Neuron (in vitro differentiated cells): ENCODE measurements around the gene BRAT1.

Source experiments
- H2AFZ ChIP-seq: one replicate; pipeline ENCODE4 v1.6.1; 2013; ENCODE audit warnings: low read depth, mild to moderate bottlenecking, inconsistent platforms, low read length, moderate library complexity
- H3K27me3 ChIP-seq: one replicate; pipeline ENCODE4 v1.6.1; 2013; ENCODE audit warnings: low read length; ENCODE audit not compliant: insufficient read depth
- H3K36me3 ChIP-seq: one replicate; pipeline ENCODE4 v1.6.1; 2013; ENCODE audit warnings: low read length; ENCODE audit not compliant: insufficient read depth
- H3K4me1 ChIP-seq: one replicate; pipeline ENCODE4 v1.6.1; 2013; ENCODE audit warnings: low read length; ENCODE audit not compliant: insufficient read depth
- H3K4me3 ChIP-seq: 2 replicates; pipeline ENCODE4 v1.5.1; 2013; ENCODE audit warnings: mild to moderate bottlenecking, low read length, moderate library complexity
- H3K9me3 ChIP-seq: one replicate; pipeline ENCODE4 v1.6.1; 2013; ENCODE audit warnings: low read length

The BRAT1 gene

DNA sequence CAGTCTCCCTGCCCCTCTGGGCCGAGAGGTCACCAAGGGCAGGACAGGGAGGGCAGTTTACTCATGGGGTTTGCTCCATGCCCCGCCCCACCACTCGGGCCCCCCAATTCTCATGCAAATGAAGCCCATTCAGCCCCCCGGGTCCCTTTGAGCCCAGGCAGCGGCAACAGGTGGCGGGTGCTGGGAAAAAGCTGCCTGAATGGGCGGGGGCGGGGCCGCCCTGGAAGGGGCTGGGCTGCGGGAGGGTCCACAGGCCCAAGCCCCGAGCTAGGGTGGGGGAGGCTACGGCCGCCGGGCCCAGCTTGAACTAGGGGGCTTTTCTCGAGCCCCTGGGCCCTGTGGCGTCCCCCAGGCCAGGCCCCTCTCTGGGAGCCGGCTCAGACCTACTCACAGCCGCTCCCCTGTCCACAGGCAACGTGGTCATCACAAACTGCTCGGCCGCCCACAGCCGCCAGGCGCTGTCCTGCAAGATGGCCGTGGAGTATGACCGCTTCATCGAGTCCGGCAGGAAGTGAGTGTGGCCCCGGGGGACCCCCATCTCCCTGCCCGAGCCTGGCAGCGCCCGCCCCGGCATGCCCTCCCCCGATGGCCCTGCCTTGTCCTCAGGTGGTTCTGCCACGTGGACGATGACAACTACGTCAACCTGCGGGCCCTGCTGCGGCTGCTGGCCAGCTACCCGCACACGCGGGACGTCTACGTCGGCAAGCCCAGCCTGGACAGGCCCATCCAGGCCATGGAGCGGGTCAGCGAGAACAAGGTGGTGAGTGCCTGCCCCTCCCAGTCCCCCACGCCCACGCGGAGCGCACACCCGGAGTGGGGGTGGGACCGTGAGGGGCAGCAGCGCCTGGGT is 30.3 kb downstream of the BRAT1 start:
- Histone ChIP-seq H3K36me3 (peaks cover 42% of the 10 kb centered on the region), H3K4me3 (no peak overlapping the region), H3K4me1 (peaks cover 78% of the 10 kb centered on the region), H3K9me3 (no peaks in the 10 kb centered on the region), H2AFZ (no peak overlapping the region), H3K27me3 (no peaks in the 10 kb centered on the region)

DNA sequence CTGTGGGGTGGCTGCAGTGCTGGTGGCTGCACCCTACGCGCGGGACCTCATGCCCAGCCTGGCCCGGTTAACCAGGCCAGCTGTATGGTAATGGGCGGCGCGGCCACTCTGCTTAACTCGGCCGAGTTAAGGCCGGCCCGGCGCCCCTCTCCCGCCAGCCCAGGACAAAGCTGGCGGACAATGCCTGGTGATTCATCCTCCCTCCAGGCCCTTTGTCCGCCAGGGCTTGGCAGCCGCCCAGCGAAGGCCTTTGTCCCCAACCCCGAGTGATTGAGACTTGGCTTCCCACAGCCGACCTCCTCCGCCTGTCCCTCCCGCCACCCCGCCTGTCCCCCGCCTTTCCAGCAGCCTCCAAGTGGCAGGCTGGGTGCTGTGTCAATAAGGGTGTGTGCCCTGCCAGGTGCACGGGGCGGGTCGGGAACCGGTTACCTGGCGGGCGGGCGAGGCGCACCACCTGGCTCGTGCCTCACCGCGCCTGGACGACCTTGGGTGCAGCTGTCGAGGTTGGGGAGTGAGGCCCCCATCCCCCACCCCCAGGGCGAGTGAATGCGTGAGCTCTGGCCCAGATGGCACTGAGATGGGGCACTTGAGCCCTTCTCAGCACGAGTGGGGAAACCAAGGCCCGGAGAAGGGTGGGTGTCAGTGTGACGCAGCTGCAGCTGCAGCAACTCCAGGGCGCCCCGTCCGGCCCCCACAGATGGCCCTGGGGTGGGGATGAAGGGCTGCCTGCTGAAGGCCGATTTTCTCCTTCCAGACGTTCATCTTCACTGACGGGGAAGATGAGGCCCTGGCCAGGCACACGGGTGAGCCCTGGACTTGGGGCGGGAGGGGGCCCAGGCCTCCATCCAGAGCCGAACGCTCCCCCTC is 31.1 kb downstream of the BRAT1 start:
- Histone ChIP-seq H3K4me1 (peaks cover 74% of the 10 kb centered on the region), H2AFZ (no peak overlapping the region), H3K9me3 (no peaks in the 10 kb centered on the region), H3K4me3 (peak overlapping the region; percentile 37), H3K36me3 (peaks cover 38% of the 10 kb centered on the region), H3K27me3 (no peaks in the 10 kb centered on the region)

DNA sequence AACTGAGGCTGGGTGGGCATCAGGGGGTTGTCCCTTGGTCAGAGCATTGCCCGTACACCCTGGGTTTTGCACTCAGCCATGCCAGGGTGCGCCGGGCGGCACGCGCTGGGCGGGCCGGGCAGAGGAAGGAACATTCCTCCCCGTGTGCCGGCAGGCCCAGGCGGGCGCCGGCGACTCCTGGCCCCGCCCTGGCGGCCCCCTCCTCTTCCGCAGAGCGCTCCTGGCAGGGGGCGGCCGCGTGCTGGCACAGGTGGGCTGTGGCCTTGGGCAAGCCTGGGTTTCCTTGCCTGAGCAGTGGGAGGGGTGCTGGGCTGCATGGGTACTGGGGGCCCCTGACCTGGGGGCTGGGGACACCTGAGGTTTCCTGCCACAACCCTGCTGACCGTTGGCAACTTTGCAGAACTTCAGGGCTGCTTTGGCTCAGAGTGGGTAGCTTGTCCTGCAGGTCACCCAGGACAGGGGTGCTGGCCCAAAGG is 31.8 kb downstream of the BRAT1 start:
- Histone ChIP-seq H3K9me3 (no peaks in the 10 kb centered on the region), H3K36me3 (peaks cover 33% of the 10 kb centered on the region), H3K4me1 (peaks cover 74% of the 10 kb centered on the region), H2AFZ (no peak overlapping the region), H3K27me3 (no peaks in the 10 kb centered on the region), H3K4me3 (peak overlapping the region; percentile 37)

DNA sequence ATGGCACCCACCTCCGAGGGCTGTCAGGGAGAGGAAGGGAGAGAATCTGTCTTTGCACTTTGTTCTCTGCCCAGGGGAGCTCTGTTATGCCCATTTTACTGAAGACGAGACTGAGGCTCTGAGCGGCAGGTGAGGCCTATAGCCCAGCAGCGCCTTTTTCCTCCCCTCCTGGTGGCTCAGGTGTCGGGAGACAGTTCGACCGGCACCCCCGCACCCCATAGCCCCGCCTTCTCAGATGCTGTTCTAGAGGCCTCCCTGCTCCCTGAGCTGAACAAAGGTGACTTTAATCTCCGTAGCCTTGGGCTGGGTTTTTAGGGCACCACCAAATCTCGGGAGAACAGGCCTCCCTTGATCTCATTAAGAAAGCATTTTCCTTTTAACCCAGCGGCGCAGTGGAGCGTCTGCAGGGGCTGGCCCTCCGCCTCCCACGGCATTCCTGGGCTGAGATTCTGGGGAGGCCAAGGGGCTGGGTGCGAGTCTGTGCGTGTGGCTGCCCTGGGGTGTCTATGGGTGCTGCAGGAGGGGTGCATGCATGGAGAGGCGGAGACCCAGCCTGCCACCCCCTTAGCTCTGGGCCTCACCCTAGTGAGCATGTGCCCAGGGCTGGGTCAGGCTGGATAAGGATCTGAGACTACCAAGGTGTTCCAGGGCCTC is 32.4 kb downstream of the BRAT1 start:
- Histone ChIP-seq H3K9me3 (no peaks in the 10 kb centered on the region), H3K4me1 (peaks cover 74% of the 10 kb centered on the region), H2AFZ (no peak overlapping the region), H3K36me3 (peaks cover 28% of the 10 kb centered on the region), H3K27me3 (no peaks in the 10 kb centered on the region), H3K4me3 (peak overlapping the region; percentile 37)

DNA sequence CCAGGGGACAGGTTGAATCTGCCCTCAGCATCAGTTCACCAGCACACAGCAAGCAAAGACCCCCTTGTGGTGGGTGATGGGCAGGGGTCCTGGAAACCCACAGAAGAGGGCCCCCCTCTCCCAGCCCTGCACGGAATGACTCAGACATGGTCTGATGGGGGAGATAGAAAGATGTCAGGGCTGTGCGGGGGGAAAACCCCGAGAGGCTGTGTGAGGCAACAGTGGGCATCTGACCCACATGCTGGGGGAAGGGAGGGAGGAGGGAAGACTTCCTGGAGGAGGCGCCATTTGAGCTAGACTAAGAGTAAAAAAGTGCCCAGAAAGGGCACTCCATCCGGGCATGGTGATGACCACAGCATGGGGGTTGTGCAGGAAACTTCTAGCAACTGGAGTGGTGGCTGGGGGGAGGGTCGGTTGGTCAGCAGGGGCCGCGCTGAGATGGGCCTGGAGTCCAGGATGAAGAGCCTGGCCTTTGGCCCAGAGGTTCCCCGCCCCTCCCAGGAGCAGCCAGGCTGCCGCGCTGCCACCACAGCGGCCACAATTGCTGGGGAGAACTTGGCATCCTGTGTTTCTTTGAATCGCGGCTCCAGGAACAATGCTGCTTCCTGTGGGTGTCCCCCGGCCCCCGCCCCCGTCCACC is 33.3 kb downstream of the BRAT1 start:
- Histone ChIP-seq H3K9me3 (no peaks in the 10 kb centered on the region), H3K4me3 (peak overlapping the region; percentile 70), H3K4me1 (peaks cover 74% of the 10 kb centered on the region)

DNA sequence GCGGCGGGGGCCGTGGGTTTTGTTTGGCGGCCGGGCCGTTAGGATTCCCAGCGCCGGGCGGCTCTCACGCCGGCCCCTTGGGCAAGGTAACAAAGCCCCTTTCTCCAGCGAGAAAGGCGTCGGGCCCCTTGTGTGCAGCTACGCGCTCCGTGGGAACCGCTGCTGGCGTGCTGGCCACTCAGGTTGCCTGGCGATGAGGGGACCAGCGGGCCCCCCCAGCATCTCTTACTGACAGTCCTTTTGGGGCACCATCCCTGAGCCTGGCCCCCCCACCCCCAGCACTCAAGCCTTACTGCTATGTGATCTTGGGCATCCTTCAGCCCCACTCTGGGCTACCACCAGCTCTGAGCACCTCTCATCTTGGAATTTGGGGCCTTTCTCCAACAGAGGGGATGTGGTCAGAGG is 34.0 kb downstream of the BRAT1 start:
- no peak overlapping the region for H2AFZ ChIP-seq
- H3K36me3 ChIP-seq = peaks cover 13% of the 10 kb centered on the region
- H3K4me1 ChIP-seq = peaks cover 79% of the 10 kb centered on the region
- H3K4me3 ChIP-seq = peak overlapping the region; percentile 70
- H3K9me3 ChIP-seq = no peaks in the 10 kb centered on the region
- no peaks in the 10 kb centered on the region for H3K27me3 ChIP-seq

More for the DNA sequence above, 33.3 kb downstream of the BRAT1 start:
- Histone ChIP-seq H3K27me3 (no peaks in the 10 kb centered on the region), H3K36me3 (peaks cover 20% of the 10 kb centered on the region), H2AFZ (no peak overlapping the region)

DNA sequence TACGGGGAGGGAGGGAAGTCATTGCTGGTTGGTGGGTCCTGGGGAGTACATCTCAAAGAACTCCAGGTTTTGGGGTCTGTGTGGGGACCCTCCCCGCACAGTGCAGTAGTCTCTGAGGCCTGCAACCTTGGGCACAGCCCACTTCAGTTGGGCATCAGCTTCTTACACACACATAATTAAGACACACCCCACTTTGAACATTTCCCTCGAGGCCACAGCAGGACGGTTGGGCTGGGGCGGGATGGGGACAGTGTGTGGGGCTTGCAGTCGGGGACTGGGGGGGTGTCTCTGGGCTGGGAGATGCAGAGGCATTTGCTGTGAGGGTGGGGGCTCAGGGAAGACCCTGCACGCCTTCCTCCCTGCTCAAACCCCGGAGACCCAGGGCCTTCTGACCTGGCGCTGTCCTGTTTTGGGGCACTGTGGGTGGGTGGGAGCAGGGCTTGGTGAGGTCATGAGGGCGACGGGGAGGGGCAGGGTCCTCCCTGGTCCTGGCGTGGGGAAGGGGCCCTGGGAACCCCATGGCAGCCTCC is 34.5 kb downstream of the BRAT1 start:
- H3K4me1 ChIP-seq = peaks cover 78% of the 10 kb centered on the region
- H2AFZ ChIP-seq = no peak overlapping the region
- H3K27me3 ChIP-seq = no peaks in the 10 kb centered on the region
- H3K9me3 ChIP-seq = no peaks in the 10 kb centered on the region
- H3K36me3 ChIP-seq = peaks cover 8% of the 10 kb centered on the region
- peak overlapping the region; percentile 70 for H3K4me3 ChIP-seq

DNA sequence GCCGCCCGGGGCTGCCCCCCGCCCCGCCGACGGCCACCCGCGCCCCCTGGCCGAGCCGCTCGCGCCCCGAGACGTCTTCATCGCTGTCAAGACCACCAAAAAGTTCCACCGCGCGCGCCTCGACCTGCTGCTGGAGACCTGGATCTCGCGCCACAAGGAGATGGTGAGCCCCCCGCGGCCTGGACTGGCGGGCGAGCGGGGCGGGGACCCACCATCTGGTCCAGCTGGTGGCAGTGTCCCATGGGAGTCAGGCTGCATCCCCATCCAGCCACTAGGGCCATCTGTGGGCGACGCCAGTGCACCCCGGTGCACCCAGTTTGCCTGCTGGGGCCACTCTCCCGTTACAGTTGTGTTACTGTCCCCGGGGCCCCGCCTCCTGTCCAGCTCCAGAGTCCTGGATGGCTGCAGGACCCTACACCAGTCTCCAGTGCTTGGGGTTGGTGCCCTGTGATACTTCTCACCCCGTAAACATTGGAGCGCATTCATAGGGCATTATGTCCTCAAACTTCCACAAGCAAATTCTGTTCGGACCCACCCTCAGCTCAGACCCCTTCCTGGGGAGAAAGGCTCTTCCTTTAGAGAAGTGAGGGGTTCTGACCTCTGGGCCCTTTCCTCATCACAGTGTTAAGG is 35.1 kb downstream of the BRAT1 start:
- H3K27me3 ChIP-seq = no peaks in the 10 kb centered on the region
- no peaks in the 10 kb centered on the region for H3K9me3 ChIP-seq
- peaks cover 72% of the 10 kb centered on the region for H3K4me1 ChIP-seq
- peaks cover 2% of the 10 kb centered on the region for H3K36me3 ChIP-seq
- H3K4me3 ChIP-seq = peak overlapping the region; percentile 70
- no peak overlapping the region for H2AFZ ChIP-seq

DNA sequence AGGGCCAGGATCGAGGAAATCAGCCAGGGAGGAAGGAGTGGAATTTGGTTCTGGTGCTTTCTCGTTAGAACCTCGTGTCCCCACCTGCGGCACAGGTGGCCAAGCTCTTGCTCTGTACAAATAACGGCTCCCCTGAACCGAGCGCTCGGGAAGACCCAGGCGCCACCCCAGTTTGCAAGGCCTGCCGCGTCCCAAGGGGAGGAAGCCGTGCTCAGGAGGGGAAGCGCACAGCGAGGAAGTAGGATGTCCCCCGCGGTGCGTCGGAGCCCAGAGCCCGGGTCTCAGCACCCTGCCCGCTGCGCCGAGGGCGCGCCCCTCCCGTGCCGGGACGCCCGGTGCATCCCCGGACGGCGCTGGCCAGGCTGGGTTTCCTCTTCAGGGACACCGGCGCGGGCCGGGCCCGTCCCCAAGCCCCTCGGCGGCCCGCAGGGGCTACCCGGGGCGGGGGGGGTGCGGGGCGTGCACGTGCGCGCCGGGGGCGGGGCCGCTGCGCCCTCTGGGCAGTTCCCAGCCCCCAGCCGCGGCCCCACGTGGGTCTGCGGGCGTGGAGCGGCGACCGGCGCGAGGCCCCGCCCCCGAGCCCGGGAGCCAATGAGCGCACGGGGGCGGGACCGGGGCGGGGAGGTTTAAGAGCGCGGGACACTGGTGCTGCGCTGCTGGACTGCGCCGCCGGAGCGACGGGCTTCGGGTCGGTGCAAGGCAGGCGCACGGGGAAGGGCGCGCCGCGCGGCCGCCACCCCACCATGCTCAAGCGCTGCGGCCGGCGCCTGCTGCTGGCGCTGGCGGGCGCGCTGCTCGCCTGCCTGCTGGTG is 36.0 kb downstream of the BRAT1 start, which contains the start of gene LFNG:
LFNG (plus strand) TSS at position 656 of the 812 bp plus-strand sequence; CDS start at position 744, 88 bp downstream.
- Histone ChIP-seq H3K36me3 (no peaks in the 10 kb centered on the region), H3K4me3 (peak within 1 kb of the TSS; percentile 70), H3K27me3 (no peaks in the 10 kb centered on the region), H2AFZ (peak within 1 kb of the TSS; percentile 29), H3K4me1 (peaks cover 63% of the 10 kb centered on the region), H3K9me3 (no peaks in the 10 kb centered on the region)

DNA sequence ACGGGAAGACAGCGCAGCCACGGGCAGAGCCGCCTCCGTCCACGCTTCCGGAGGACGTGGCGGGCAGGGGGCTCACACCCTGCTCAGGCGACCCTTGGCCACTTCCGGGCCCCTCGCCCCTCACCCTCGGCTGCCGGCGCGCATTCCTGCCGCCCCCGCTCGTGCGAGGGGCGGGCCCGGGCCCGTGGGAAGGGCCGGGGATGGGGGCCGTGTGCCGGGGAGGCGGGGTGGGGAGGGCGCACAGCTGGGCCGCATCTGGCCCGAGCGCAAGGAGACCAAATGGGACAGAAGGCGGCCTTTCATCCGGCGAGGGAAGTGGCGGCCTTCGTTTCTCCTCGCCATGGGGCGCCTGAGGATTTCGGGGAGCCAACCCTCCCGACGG is 36.6 kb downstream of the BRAT1 start:
- H2AFZ ChIP-seq = peak overlapping the region; percentile 29
- peak overlapping the region; percentile 45 for H3K4me3 ChIP-seq
- H3K9me3 ChIP-seq = no peaks in the 10 kb centered on the region
- peaks cover 57% of the 10 kb centered on the region for H3K4me1 ChIP-seq
- H3K36me3 ChIP-seq = no peaks in the 10 kb centered on the region
- H3K27me3 ChIP-seq = no peaks in the 10 kb centered on the region

DNA sequence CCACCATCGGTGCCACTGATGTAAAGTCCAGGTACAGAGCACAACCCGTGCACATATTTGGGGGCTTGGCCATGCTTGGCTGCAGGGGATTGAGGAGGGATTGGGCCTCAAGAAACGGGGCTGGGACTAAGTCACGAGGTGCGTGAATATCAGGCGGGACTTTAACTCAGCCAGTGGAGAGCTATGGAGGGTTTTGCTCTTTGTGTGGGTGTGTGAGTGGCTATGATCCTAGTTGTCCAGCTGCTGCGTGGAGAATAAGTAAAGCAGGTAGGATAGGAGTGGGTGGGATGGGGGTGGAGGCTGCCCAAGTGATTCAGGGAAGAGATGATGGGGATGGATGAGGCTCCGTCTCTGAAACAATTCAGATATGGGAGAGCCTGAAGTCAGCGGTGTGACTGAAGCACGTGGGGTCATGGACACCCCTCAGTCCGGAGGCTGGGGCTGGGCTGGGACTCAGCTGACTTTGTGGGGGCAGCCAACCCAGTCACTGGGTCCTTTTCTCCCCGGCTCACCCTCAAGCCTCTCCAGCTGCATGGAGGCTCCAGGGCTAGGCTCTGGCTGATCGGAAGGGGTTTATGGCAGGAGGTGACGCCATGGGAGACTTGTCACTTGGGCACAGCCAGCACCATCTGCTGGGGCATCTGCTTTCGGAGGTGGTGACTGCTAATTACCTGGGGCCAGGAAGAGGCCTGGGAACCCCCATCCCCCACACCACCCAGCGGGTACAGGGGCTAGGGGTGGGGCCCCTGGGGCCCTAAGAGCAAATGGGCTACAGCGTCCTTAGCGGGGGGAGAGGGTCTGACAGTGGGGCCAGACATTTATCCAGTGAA is 37.4 kb downstream of the BRAT1 start:
- H3K4me1 ChIP-seq = peaks cover 49% of the 10 kb centered on the region
- H3K36me3 ChIP-seq = no peaks in the 10 kb centered on the region
- H3K27me3 ChIP-seq = peaks cover 4% of the 10 kb centered on the region
- no peak overlapping the region for H3K4me3 ChIP-seq
- H3K9me3 ChIP-seq = peaks cover 4% of the 10 kb centered on the region
- no peak overlapping the region for H2AFZ ChIP-seq
